Astrocyte (in vitro differentiated cells and primary cell): Measurements from ENCODE around the gene C1QTNF2. TPM values are rescaled to one million over a fixed set of nuclear protein-coding genes. Genes with fewer than 3 reads are reported as not detected.

Experiments used
- DNase-seq: peaks from one replicate; pipeline ENCODE4 v3.0.0-alpha.2; 2010; ENCODE audit warnings: low read depth
- FAIRE-seq: peaks from 2 replicates; lab custom pipeline; 2011; peaks lifted over from hg19 to GRCh38; lab: Jason Lieb, UNC
- H2AFZ ChIP-seq: 2 replicates; pipeline ENCODE4 v1.6.0; 2012; ENCODE audit warnings: low read depth, low read length, inconsistent platforms
- H3K27ac ChIP-seq: 2 replicates; pipeline ENCODE4 v1.5.1; 2011; ENCODE audit warnings: low read depth, low read length, inconsistent platforms
- H3K27me3 ChIP-seq: 2 replicates; pipeline ENCODE4 v1.6.0; 2011; ENCODE audit warnings: low read length, inconsistent platforms; ENCODE audit not compliant: insufficient read depth
- H3K36me3 ChIP-seq: 2 replicates; pipeline ENCODE4 v1.5.1; 2011; ENCODE audit warnings: low read length, inconsistent platforms; ENCODE audit not compliant: insufficient read depth
- H3K4me1 ChIP-seq: 2 replicates; pipeline ENCODE4 v1.5.1; 2011; ENCODE audit warnings: low read length, inconsistent platforms; ENCODE audit not compliant: insufficient read depth
- H3K4me2 ChIP-seq: 2 replicates; pipeline ENCODE4 v1.6.0; 2012; ENCODE audit warnings: low read length, inconsistent platforms
- H3K4me3 ChIP-seq: 2 replicates; pipeline ENCODE4 v1.5.1; 2011; ENCODE audit warnings: low read depth, mild to moderate bottlenecking, low read length, inconsistent platforms; ENCODE audit not compliant: insufficient read depth
- H3K79me2 ChIP-seq: 2 replicates; pipeline ENCODE4 v1.6.0; 2012; ENCODE audit warnings: mild to moderate bottlenecking, low read length, inconsistent platforms; ENCODE audit not compliant: insufficient read depth
- H3K9ac ChIP-seq: 2 replicates; pipeline ENCODE4 v1.6.0; 2012; ENCODE audit warnings: mild to moderate bottlenecking, low read length, inconsistent platforms
- H3K9me3 ChIP-seq: 2 replicates; pipeline ENCODE4 v1.5.1; 2012; ENCODE audit warnings: low read depth, mild to moderate bottlenecking, low read length, inconsistent platforms; ENCODE audit not compliant: insufficient read depth
- H4K20me1 ChIP-seq: 2 replicates; pipeline ENCODE4 v1.6.0; 2012; ENCODE audit warnings: low read length, inconsistent platforms; ENCODE audit not compliant: insufficient read depth
- H3K27ac Mint-ChIP-seq: one replicate; pipeline ENCODE4 v1.8.0; 2021; ENCODE audit warnings: mild to moderate bottlenecking, mixed read lengths; ENCODE audit not compliant: unreplicated experiment
- H3K27me3 Mint-ChIP-seq: one replicate; pipeline ENCODE4 v1.8.0; 2021; ENCODE audit warnings: low read depth, mixed read lengths; ENCODE audit not compliant: unreplicated experiment
- H3K36me3 Mint-ChIP-seq: one replicate; pipeline ENCODE4 v1.8.0; 2021; ENCODE audit warnings: low read depth, mixed read lengths; ENCODE audit not compliant: unreplicated experiment
- H3K4me1 Mint-ChIP-seq: one replicate; pipeline ENCODE4 v1.8.0; 2021; ENCODE audit warnings: low read depth, mixed read lengths; ENCODE audit not compliant: unreplicated experiment
- H3K4me3 Mint-ChIP-seq: one replicate; pipeline ENCODE4 v1.8.0; 2021; ENCODE audit warnings: mild to moderate bottlenecking, moderate library complexity, mixed read lengths; ENCODE audit not compliant: unreplicated experiment
- H3K9me3 Mint-ChIP-seq: one replicate; pipeline ENCODE4 v1.8.0; 2021; ENCODE audit warnings: mild to moderate bottlenecking, mixed read lengths; ENCODE audit not compliant: unreplicated experiment
- EZH2 ChIP-seq: IDR thresholded peaks from 2 replicates; pipeline ENCODE4 v1.6.1; 2012; ENCODE audit warnings: mild to moderate bottlenecking, low read length, inconsistent platforms; ENCODE audit not compliant: insufficient read depth
- total RNA-seq: library from RNA; stranded (reverse); gene quantifications from 2 replicates; pipeline ENCODE4 v1.2.1, GENCODE V29; 2021
- TF ChIP-seq, protein P1 (sequence below): IDR thresholded peaks from 2 replicates; pipeline ENCODE4 v1.5.1; 2011; ENCODE audit warnings: low read depth, mild to moderate bottlenecking, inconsistent platforms, low read length, moderate library complexity; ENCODE audit not compliant: insufficient read depth

Gene C1QTNF2
- total RNA-seq, 1 donor from 2014 or later, result 0.64 TPM

DNA sequence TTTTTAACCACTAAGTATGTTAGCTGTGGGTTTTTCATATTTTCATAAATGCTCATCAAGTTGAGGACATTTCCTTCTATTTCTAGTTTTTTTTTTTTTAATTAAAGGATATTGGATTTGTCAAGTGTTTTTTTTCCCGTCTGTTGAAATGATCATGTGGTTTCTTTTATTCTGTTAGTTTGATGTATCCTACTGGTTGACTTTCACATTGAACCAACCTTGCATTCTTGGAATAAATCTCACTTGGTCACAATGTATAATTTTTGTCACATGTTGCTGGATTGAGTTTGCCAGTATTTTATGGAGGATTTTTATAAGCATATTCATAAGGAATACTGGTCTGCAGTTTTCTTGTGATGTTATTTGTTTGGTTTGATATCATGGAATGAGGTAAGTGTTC lies 17.0 kb upstream of the C1QTNF2 start:
- H4K20me1 ChIP-seq, result no peaks in the 10 kb centered on the region
- H3K9ac ChIP-seq, result no peak overlapping the region
- no peaks in the 10 kb centered on the region for H3K79me2 ChIP-seq
- no peak overlapping the region for H3K4me3 ChIP-seq
- DNase-seq, result no peak
- TF ChIP-seq, protein P1, sequence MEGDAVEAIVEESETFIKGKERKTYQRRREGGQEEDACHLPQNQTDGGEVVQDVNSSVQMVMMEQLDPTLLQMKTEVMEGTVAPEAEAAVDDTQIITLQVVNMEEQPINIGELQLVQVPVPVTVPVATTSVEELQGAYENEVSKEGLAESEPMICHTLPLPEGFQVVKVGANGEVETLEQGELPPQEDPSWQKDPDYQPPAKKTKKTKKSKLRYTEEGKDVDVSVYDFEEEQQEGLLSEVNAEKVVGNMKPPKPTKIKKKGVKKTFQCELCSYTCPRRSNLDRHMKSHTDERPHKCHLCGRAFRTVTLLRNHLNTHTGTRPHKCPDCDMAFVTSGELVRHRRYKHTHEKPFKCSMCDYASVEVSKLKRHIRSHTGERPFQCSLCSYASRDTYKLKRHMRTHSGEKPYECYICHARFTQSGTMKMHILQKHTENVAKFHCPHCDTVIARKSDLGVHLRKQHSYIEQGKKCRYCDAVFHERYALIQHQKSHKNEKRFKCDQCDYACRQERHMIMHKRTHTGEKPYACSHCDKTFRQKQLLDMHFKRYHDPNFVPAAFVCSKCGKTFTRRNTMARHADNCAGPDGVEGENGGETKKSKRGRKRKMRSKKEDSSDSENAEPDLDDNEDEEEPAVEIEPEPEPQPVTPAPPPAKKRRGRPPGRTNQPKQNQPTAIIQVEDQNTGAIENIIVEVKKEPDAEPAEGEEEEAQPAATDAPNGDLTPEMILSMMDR, result no peak
- TF ChIP-seq EZH2, result no peak
- FAIRE-seq, result no peak
- no peaks in the 10 kb centered on the region for H3K36me3 ChIP-seq
- Mint-ChIP-seq H3K27me3 (no peaks in the 10 kb centered on the region), H3K4me1 (no peaks in the 10 kb centered on the region), H3K27ac (no peak overlapping the region), H3K4me3 (no peak overlapping the region), H3K36me3 (peaks cover 2% of the 10 kb centered on the region), H3K9me3 (peaks cover 17% of the 10 kb centered on the region)
- no peak overlapping the region for H2AFZ ChIP-seq
- no peaks in the 10 kb centered on the region for H3K27me3 ChIP-seq
- H3K4me1 ChIP-seq, result no peaks in the 10 kb centered on the region
- no peak overlapping the region for H3K27ac ChIP-seq
- no peak overlapping the region for H3K4me2 ChIP-seq
- no peaks in the 10 kb centered on the region for H3K9me3 ChIP-seq

DNA sequence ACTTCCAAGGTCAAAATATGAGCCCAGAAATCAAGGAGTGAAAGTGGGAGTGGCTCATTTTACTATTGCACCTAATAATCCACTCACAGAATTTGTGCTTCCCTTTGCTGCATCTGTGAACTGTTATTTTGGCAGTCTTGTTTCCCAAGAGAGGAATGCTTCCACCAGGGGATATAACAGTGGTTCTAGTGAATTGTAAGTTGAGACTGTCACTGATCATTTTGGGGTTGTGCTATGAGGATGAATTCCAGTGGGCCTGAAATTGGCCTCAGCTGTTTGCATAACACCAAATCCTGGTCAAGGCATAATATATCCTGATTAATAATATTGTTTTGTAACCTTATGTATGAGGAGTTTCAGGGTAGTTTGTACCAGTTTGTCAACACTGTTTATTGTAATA lies 15.1 kb upstream of the C1QTNF2 start:
- Histone ChIP-seq H3K79me2 (no peaks in the 10 kb centered on the region), H3K36me3 (no peaks in the 10 kb centered on the region), H2AFZ (no peak overlapping the region), H4K20me1 (no peaks in the 10 kb centered on the region), H3K9ac (no peak overlapping the region), H3K4me2 (no peak overlapping the region), H3K9me3 (no peaks in the 10 kb centered on the region), H3K27ac (no peak overlapping the region), H3K4me3 (no peak overlapping the region), H3K27me3 (no peaks in the 10 kb centered on the region), H3K4me1 (no peaks in the 10 kb centered on the region)
- peaks cover 2% of the 10 kb centered on the region for H3K36me3 Mint-ChIP-seq
- H3K27me3 Mint-ChIP-seq, result peaks cover 8% of the 10 kb centered on the region
- DNase-seq, result no peak
- H3K9me3 Mint-ChIP-seq, result peaks cover 17% of the 10 kb centered on the region
- TF ChIP-seq EZH2, result no peak
- TF ChIP-seq, protein P1, result no peak
- H3K4me1 Mint-ChIP-seq, result no peaks in the 10 kb centered on the region
- H3K4me3 Mint-ChIP-seq, result no peak overlapping the region
- no peak for FAIRE-seq
- no peak overlapping the region for H3K27ac Mint-ChIP-seq

DNA sequence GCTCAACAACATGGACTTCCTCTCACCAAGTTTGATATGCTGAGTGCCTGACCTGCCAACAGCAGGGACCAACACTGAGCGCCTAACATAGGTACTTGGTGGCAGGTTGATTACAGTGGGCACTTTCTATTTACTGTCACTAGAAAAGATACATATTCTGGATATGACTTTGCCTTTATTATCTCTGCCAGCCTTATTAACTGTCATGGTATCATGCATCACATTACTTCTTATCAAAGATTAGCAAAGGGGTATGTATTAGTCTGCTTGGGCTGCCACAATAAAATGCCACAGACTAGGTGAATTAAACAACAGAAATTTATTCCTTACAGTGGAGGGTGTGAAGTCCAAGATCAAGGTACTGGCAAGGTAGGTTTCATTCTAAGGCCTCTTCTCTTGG lies 14.3 kb upstream of the C1QTNF2 start:
- DNase-seq, result no peak
- no peak overlapping the region for H3K4me2 ChIP-seq
- no peaks in the 10 kb centered on the region for H3K9me3 ChIP-seq
- Mint-ChIP-seq H3K9me3 (peaks cover 17% of the 10 kb centered on the region), H3K36me3 (peaks cover 2% of the 10 kb centered on the region), H3K4me3 (no peak overlapping the region), H3K27ac (no peak overlapping the region), H3K4me1 (no peaks in the 10 kb centered on the region), H3K27me3 (peaks cover 8% of the 10 kb centered on the region)
- H3K27ac ChIP-seq, result no peak overlapping the region
- H3K27me3 ChIP-seq, result no peaks in the 10 kb centered on the region
- H4K20me1 ChIP-seq, result no peaks in the 10 kb centered on the region
- H2AFZ ChIP-seq, result no peak overlapping the region
- no peak overlapping the region for H3K9ac ChIP-seq
- no peaks in the 10 kb centered on the region for H3K4me1 ChIP-seq
- H3K36me3 ChIP-seq, result no peaks in the 10 kb centered on the region
- H3K79me2 ChIP-seq, result no peaks in the 10 kb centered on the region
- TF ChIP-seq EZH2, result no peak
- TF ChIP-seq, protein P1, result no peak
- no peak overlapping the region for H3K4me3 ChIP-seq
- no peak for FAIRE-seq
